AML-193 (cell line): ENCODE results near the gene HYCC1.

ENCODE experiments used
- DNase-seq, 2 experiments: peaks; one replicate each; lab custom pipeline; 2025; lab: John Stamatoyannopoulos, UW

Gene HYCC1

GRCh38 chr7:23016345-23017253 lies 2.7 kb upstream of the HYCC1 start:
- no peak for DNase-seq

GRCh38 chr7:23014681-23015080 lies 751 bp upstream of the HYCC1 start:
- no peak for DNase-seq

DNA sequence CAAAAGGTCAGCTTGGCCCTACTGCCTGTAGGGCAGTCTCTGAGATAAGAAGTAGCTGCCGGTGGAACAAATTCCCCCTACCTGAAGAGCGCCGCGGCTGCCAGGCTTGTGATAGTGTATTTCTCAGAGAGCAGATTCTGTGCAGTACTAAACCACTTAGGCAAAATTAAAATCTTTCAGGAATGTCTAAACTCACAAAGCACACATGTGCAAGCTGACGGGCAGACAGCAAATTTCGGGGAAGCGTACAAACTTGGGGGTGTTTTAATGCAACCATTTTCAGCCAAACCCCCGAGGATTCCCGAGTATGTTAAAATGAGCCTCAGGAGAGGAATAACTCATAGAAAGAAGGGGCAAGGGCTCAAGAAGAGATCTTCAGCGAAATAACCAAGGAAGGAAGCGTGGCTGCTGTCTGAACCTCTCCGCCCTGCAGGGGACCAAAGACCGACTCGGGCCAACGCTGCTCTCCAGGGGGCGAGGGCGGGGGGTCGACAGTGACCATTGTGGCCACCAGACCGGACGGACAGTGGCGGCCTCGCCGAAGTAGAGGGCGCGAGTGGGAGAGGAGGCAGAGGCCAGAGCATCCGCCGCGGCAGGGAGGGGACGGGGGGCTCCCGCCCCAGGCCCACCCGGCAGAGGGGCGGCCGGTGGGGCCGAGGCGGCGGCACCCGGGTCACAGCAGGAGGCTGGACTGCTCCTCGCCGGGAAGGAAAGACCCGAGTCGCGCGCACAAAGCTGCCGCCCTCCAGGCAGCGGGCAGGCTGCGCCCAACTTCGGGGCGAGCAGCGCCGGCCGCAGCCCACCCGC lies 819 bp downstream of the HYCC1 start:
- peak; percentile 16 to 20 for DNase-seq

GRCh38 chr7:23012186-23012585 lies 1.7 kb downstream of the HYCC1 start:
- no peak for DNase-seq

DNA sequence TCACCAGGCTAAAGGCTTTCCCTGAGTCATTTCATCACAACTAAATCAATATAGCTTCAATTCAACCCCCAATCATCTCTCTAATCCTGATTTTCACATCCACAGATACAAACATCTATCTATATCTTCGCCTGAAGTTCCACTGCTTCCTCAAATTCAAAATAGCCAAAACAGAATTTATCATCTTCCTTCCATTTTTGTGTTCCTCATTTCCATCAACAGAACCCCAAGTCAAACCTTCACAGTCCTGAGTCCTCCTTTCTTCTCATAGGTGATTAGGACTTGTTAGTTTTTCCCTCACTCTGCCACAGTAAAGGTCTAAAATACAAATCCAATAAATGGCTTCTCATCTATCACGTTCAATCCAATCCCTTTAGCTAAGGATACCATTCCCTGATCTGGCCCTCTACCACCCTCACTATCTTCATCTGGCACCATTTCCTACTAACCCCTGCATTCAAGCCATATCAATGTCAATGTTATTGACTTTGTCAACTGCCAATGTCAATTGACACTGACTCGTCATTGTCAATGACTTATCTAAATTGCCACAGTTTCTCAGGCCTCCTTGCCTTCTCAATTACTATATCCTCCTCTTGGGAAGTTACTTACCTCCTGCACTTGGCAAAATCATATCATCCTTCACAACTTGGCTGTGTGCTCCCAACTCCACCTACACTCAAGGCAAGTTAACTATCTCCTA lies 2.6 kb downstream of the HYCC1 start:
- DNase-seq: peak; percentile 48 to 59

- DNase-seq: no peak
Observed at GRCh38 chr7:23009303-23009702, 4.6 kb downstream of the HYCC1 start.

- no peak for DNase-seq
Observed at GRCh38 chr7:23004247-23004520, 9.7 kb downstream of the HYCC1 start.

DNA sequence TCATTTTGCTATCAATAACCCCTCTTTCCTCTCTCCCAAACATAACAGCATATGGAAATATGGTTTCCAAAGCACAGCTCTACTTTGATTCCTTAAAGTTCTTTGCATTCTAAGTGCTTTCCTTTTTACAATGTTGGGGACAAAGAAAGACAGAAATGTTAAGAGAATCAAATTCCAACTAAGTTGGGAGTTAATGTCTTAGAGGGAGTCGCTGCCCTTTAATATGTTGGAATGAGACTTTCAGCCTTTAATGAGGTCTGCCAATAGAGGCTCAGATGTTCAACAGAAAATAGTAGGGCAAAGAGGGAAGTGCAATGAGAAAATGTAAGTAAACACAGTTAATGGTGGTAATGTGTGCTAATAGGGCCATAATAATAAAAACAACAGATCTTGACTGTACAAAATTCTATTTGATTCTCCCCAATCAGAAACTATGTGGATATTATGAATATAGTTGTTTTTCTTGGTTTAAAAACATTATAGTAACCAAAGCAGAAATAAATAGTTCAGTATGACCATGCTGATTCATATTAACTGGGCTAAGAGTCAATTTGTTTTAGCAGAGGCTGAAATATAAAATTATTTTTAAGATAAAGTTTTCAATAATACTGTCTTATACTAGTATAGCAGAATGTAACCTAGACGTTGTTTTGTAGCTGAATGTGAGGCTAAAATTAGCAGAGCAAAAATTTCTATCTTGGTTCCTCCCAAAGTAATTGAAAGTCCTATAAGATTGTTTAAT lies 10.3 kb downstream of the HYCC1 start:
- no peak for DNase-seq

DNA sequence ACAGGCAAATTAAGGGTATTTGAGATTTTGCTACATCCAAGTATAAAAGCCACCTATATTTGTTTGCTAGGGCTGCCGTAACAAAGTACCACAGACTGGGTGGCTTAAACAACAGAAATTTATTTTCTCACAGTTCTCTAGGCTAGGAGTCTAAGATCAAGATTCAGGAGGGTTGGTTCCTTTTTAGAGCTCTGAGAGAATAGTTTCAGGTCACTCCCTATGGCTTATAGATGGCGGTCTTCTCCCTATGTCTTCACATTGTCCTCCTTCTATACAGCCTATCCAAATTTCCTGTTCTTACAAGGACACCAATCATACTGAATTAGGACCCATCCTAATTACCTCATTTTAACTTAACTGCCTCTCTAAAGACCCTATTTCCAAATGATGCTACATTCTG lies 11.2 kb downstream of the HYCC1 start:
- no peak for DNase-seq

GRCh38 chr7:23001610-23002009 lies 12.3 kb downstream of the HYCC1 start:
- no peak for DNase-seq

- no peak for DNase-seq
Observed at GRCh38 chr7:23000597-23001360, 13.2 kb downstream of the HYCC1 start.

DNA sequence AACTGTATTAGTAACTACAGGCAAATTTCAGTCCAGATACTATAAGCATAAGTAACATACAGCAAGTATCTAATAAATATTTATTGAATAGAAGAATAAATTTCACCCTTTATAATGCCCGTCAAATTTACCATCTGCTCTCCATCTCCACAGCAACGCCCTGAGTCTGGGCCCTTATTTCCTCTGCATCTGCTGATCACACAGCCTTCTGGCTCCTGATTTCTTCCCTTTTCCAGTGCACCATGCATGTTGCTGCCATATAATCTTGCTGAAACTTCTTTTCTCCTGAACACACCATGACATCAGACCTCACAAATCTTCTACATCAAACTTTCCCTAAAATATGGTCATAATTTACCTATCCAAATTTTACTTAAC lies 15.4 kb downstream of the HYCC1 start:
- DNase-seq: no peak

GRCh38 chr7:22997871-22998518 lies 15.9 kb downstream of the HYCC1 start:
- DNase-seq: no peak

DNA sequence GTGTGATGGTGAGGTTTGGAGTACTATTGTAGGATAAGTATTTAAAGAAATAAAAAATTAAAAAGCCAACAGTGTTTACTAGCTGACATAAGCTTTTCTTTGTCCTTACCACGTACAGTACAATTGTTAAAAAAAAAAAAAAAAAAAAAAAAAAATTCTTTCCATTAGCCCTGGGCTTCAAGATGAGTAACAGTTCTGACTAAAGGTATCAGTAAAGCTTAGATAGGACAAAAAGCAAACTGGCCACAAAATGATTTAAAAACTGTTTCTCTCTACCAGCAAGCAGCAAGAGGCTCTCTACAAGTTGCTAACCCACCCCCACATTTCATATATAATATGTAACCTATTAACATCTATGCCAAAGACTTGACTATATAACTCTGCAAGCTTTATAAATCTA lies 17.5 kb downstream of the HYCC1 start:
- no peak for DNase-seq

GRCh38 chr7:22995011-22995410 lies 18.9 kb downstream of the HYCC1 start:
- DNase-seq: no peak

- DNase-seq: no peak
Observed at GRCh38 chr7:22992874-22993840, 20.8 kb downstream of the HYCC1 start.

GRCh38 chr7:22990588-22990949 lies 23.4 kb downstream of the HYCC1 start:
- no peak for DNase-seq

GRCh38 chr7:22989643-22990587 lies 24.0 kb downstream of the HYCC1 start:
- DNase-seq: no peak

DNA sequence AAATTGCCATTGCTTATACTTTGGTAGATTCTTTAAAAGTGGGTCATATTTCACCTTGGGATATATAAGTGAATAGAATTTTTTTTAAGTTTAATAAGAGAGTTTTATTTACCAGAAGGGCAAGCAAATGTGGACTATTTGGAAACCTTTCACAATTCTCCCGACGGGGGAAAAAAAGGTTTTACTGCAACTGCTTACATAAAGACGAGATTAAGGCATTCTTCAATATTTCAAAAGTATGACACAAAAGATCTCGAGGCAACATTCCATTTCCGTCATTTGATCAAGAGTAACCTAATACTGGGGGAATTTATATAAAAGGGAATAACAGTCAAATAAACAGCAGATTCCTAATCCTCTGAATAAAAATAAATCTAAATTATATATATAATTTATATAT lies 28.5 kb downstream of the HYCC1 start:
- no peak for DNase-seq
